Fibroblast of lung (primary cell): Measurements from ENCODE around the gene PSMB2. TPM values are rescaled to one million over a fixed set of nuclear protein-coding genes. Genes with fewer than 3 reads are reported as not detected.

ENCODE experiments used
- DNase-seq, 2 donors: peaks; one replicate each; pipeline versions ENCODE4 v3.0.0 to v3.0.0-alpha.2; 2010; ENCODE audit warnings: low read depth in 2 of 2
- H2AFZ ChIP-seq: 2 replicates; pipeline ENCODE4 v1.5.1; 2012; ENCODE audit warnings: low read length, control low read depth, inconsistent platforms
- H3K27ac ChIP-seq: 2 replicates; pipeline ENCODE4 v1.5.1; 2011; ENCODE audit warnings: low read length, control low read depth; ENCODE audit not compliant: insufficient read depth
- H3K27me3 ChIP-seq: 2 replicates; pipeline ENCODE4 v1.5.1; 2011; ENCODE audit warnings: mild to moderate bottlenecking, low read length; ENCODE audit not compliant: control insufficient read depth, insufficient read depth
- H3K36me3 ChIP-seq: 2 replicates; pipeline ENCODE4 v1.5.1; 2011; ENCODE audit warnings: low read length; ENCODE audit not compliant: control insufficient read depth, insufficient read depth
- H3K4me1 ChIP-seq: 2 replicates; pipeline ENCODE4 v1.5.1; 2011; ENCODE audit warnings: low read length; ENCODE audit not compliant: control insufficient read depth, insufficient read depth; ENCODE audit errors: extremely low read depth
- H3K4me2 ChIP-seq: 2 replicates; pipeline ENCODE4 v1.5.1; 2011; ENCODE audit warnings: low read length, control low read depth; ENCODE audit not compliant: insufficient read depth; ENCODE audit errors: extremely low read depth
- H3K4me3 ChIP-seq, 4 experiments: fragments of 200-600 bp in 1 of 4; sonication (generic) in 1 of 4; replicated peaks in 1 of 4; 2 replicates each; pipeline ENCODE4 v1.5.1; 2011 to 2016; ENCODE audit warnings: low read length in 4 of 4, low read depth in 3 of 4, mild to moderate bottlenecking in 3 of 4, control low read depth in 2 of 4, inconsistent platforms in 1 of 4, mixed read lengths in 1 of 4; ENCODE audit not compliant: insufficient read depth in 1 of 4; ENCODE audit errors: control extremely low read depth in 1 of 4
- H3K79me2 ChIP-seq: 2 replicates; pipeline ENCODE4 v1.5.1; 2012; ENCODE audit warnings: mild to moderate bottlenecking, low read length, inconsistent platforms; ENCODE audit not compliant: control insufficient read depth, insufficient read depth
- H3K9ac ChIP-seq: 2 replicates; pipeline ENCODE4 v1.5.1; 2011; ENCODE audit warnings: mild to moderate bottlenecking, low read length, control low read depth; ENCODE audit not compliant: insufficient read depth
- H3K9me3 ChIP-seq: 2 replicates; pipeline ENCODE4 v1.5.1; 2012; ENCODE audit warnings: low read depth, low read length; ENCODE audit not compliant: control insufficient read depth, insufficient read depth
- H4K20me1 ChIP-seq: 2 replicates; pipeline ENCODE4 v1.5.1; 2011; ENCODE audit warnings: low read length; ENCODE audit not compliant: control insufficient read depth, insufficient read depth; ENCODE audit errors: extremely low read depth
- CTCF ChIP-seq, 2 donors: IDR thresholded peaks in 1 of 2; conservative IDR thresholded peaks in 1 of 2; 1 replicate in 1 of 2; 2 replicates in 1 of 2; pipeline ENCODE4 v1.5.1; 2011 to 2012; ENCODE audit warnings: low read length in 2 of 2, control low read depth in 1 of 2, inconsistent platforms in 1 of 2, low read depth in 1 of 2, mild to moderate bottlenecking in 1 of 2
- EZH2 ChIP-seq: IDR thresholded peaks from 2 replicates; pipeline ENCODE4 v1.5.1; 2012; ENCODE audit warnings: low read length, control low read depth, mild to moderate bottlenecking; ENCODE audit errors: missing control alignments
- polyA plus RNA-seq, 2 donors: library from polyadenylated mRNA; depleted of rRNA in 1 of 2; stranded (reverse) in 1 of 2; unstranded in 1 of 2; fragments of >200 nt; gene quantifications; 2 replicates each; pipeline ENCODE4 v1.2.1, GENCODE V29; 2011 to 2012; ENCODE audit warnings: missing spikeins in 1 of 2
- total RNA-seq: library from RNA; depleted of rRNA; stranded (reverse); fragments of >200 nt; gene quantifications from 2 replicates; pipeline ENCODE4 v1.2.1, GENCODE V29; 2014

The PSMB2 gene
- total and polyA plus RNA-seq, 2 donors (not counting 1 experiment from before 2014, with no cell fraction given), result 18.3 to 66.8 TPM

GRCh38 chr1:35675773-35676172 is 34.4 kb upstream of the PSMB2 start:
- no peak overlapping the region for H3K4me3 ChIP-seq
- DNase-seq, result peak in 1 of 2 donors; percentile 46
- H3K9me3 ChIP-seq, result no peaks in the 10 kb centered on the region
- H2AFZ ChIP-seq, result no peak overlapping the region
- H3K27ac ChIP-seq, result no peak overlapping the region
- no peak overlapping the region for H3K4me2 ChIP-seq
- H3K9ac ChIP-seq, result no peak overlapping the region
- TF ChIP-seq EZH2, result no peak
- TF ChIP-seq CTCF (conservative IDR thresholded peaks at IDR 0.05 in 1 of 2, IDR thresholded peaks at IDR 0.05 in 1 of 2; ENCODE audit: low read depth in 1 of 2, low read length in 2 of 2), result no peak
- no peaks in the 10 kb centered on the region for H4K20me1 ChIP-seq
- H3K79me2 ChIP-seq, result no peaks in the 10 kb centered on the region
- H3K27me3 ChIP-seq, result peaks cover 14% of the 10 kb centered on the region
- no peaks in the 10 kb centered on the region for H3K36me3 ChIP-seq
- no peaks in the 10 kb centered on the region for H3K4me1 ChIP-seq

- Histone ChIP-seq H3K36me3 (no peaks in the 10 kb centered on the region), H2AFZ (no peak overlapping the region), H3K9ac (no peak overlapping the region), H3K79me2 (no peaks in the 10 kb centered on the region), H3K4me3 (no peak overlapping the region), H3K4me2 (no peak overlapping the region), H3K27ac (no peak overlapping the region), H3K9me3 (no peaks in the 10 kb centered on the region), H3K4me1 (no peaks in the 10 kb centered on the region), H3K27me3 (peaks cover 9% of the 10 kb centered on the region), H4K20me1 (no peaks in the 10 kb centered on the region)
- DNase-seq, result no peak
- TF ChIP-seq EZH2 (no peak), CTCF (conservative IDR thresholded peaks at IDR 0.05 in 1 of 2, IDR thresholded peaks at IDR 0.05 in 1 of 2; ENCODE audit: low read depth in 1 of 2, low read length in 2 of 2) (no peak)
Measured at GRCh38 chr1:35674111-35674510, 32.8 kb upstream of the PSMB2 start.

- Histone ChIP-seq H4K20me1 (no peaks in the 10 kb centered on the region), H3K9me3 (no peaks in the 10 kb centered on the region), H3K27me3 (peaks cover 10% of the 10 kb centered on the region), H3K27ac (no peak overlapping the region), H3K4me1 (no peaks in the 10 kb centered on the region), H3K36me3 (no peaks in the 10 kb centered on the region), H3K4me3 (no peak overlapping the region), H3K9ac (no peak overlapping the region), H3K4me2 (no peak overlapping the region), H2AFZ (no peak overlapping the region), H3K79me2 (no peaks in the 10 kb centered on the region)
- TF ChIP-seq CTCF (conservative IDR thresholded peaks at IDR 0.05 in 1 of 2, IDR thresholded peaks at IDR 0.05 in 1 of 2; ENCODE audit: low read depth in 1 of 2, low read length in 2 of 2) (no peak), EZH2 (no peak)
- no peak for DNase-seq
Measured at GRCh38 chr1:35672116-35672515, 30.8 kb upstream of the PSMB2 start.
